Measurements from ENCODE around the gene MED15.

MED15 gene

DNA sequence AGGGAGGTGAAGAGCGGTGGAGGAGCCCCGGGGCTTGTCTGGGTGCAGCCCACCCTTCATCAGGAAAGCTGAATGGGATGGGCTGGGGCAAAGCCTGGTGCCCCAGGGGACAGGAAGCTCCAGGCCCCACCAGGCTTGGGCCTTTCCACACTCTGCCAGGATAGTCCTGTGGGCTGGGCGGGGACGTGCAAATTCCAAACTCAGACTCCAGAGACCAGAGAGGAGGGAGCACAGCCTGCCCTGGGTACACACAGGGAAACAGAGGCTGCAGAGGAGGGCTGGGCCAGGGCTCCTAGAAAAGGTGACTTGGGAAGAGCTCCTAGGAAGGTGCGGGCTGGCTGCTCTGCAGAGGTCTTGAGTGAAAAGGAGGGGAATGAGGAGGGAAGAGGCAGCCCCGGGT is 124.7 kb downstream of the MED15 start:
- no peak for DNase-seq

- no peak for DNase-seq
Measured at GRCh38 chr22:20632518-20632917, 125.1 kb downstream of the MED15 start.

DNA sequence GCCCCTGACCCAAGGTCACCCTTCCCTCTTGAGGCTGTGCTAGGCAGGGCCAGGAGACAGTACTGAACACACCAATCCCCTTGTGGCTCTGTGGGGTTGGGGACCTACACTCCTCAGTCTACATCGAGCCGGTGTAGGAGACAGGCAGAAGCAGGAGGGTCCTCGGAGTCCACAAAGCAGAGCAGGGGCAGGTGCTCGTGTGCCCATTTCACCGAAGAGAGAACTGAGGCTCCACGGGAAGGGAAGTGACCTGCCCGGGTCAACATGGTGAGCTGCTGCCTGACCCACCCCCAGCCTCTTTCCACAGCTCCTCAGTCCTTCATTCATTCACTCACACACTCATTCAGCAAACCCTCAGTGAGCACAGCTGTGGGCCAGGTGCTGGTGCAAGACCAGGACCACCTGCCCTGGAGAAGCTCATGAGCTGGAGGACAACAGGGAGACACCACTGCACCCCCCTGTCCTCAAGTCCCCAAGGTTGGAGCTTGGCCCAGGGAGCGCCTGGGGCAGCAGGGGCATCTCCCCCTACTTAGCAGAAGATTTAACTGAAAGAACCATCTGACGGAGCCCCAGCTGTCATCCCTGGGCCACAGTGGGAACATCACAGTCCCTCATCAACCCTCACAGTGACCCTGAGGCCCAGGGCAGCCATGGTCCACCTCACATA is 127.3 kb downstream of the MED15 start:
- no peak for DNase-seq

DNA sequence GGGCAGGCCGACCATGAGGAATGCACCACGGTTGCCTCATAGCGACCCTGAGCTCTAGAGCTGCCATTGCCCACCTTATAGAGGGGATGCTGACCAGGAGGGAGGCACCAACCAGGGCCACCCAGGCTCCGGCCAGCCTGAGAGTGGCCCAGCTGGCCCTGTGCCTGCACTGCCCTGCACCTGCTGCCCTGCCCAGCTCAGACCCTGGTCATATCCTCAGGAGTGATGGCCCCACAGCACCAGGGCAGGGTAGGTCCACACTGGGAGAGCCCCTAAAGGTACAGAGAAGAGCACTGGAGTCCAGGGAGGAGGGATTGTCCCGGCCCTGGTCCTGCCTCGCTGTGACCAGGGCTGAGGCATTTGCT is 127.8 kb downstream of the MED15 start:
- no peak for DNase-seq

DNA sequence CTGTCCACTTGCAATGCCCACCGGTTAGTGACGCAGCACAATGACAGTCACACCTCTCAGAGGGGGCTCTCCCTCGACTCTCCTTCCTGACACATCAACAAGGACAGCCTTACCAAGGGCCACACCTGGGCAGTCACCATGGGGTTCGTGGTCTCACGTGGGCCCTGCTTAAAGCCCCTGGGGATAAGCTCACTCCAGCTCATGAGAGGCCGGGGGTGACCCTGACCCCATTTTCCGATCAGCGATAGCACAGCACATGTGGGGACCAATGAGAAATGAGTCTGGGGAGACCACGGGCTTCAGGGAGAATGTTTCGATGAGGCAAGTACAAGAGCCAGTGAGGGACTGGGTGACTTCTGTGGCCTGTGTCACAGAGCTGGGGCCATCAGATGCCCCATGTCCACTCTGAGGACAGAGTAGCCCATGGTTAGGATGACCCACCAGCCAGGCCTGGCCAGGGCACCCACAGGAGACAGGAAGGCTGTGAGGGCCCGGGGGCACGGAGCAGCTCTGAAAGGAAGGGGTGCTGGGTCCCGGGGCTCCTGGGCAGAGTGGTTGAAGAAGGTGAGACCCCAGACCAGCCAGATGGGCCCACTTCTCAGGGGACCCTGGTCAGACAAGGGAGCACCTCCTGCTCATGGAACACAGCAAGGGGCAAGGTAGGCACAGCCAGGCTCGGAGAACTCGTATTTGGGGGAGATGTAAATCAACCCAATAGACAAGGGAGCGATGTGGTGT is 128.8 kb downstream of the MED15 start:
- DNase-seq: no peak

GRCh38 chr22:20636945-20637344 is 129.5 kb downstream of the MED15 start:
- no peak for DNase-seq
